ES-I3 (cell line): ENCODE results near the gene ATP5F1D.
"Not testable (repeated sequence)": the region's sequence is repeated elsewhere in the genome, so short reads cannot be mapped to it uniquely, and the experiment has no call there.

ENCODE experiments used
- H3K36me3 ChIP-seq: 2 replicates; pipeline ENCODE4 v1.6.1; 2013; ENCODE audit warnings: mild to moderate bottlenecking, low read length, control low read depth, moderate library complexity; ENCODE audit not compliant: insufficient read depth
- H3K4me1 ChIP-seq: 2 replicates; pipeline ENCODE4 v1.6.1; 2013; ENCODE audit warnings: mild to moderate bottlenecking, control low read depth, low read length; ENCODE audit not compliant: insufficient read depth
- H3K9ac ChIP-seq: 2 replicates; pipeline ENCODE4 v1.6.1; 2013; ENCODE audit warnings: low read depth, mild to moderate bottlenecking, low read length, moderate library complexity
- H3K9me3 ChIP-seq: 2 replicates; pipeline ENCODE4 v1.6.1; 2013; ENCODE audit warnings: mild to moderate bottlenecking, low read length, moderate library complexity; ENCODE audit not compliant: control insufficient read depth, insufficient read depth

The ATP5F1D gene

GRCh38 chr19:1244693-1245451 lies 3.3 kb downstream of the ATP5F1D start:
- H3K9ac ChIP-seq, result no peak overlapping the region
- no peaks in the 10 kb centered on the region for H3K36me3 ChIP-seq
- H3K4me1 ChIP-seq, result peaks cover 6% of the 10 kb centered on the region; the same call in 1 of the 2 replicates
- no peaks in the 10 kb centered on the region for H3K9me3 ChIP-seq

GRCh38 chr19:1245494-1246264 lies 4.1 kb downstream of the ATP5F1D start:
- Histone ChIP-seq H3K9ac (no peak overlapping the region), H3K4me1 (peaks cover 6% of the 10 kb centered on the region; the same call in 1 of the 2 replicates)

GRCh38 chr19:1246265-1247087 lies 4.9 kb downstream of the ATP5F1D start:
- H3K9ac ChIP-seq, H3K4me1 ChIP-seq, H3K36me3 ChIP-seq, H3K9me3 ChIP-seq: not testable (repeated sequence)

More at GRCh38 chr19:1245494-1246264, 4.1 kb downstream of the ATP5F1D start:
- Histone ChIP-seq H3K9me3 (no peaks in the 10 kb centered on the region), H3K36me3 (no peaks in the 10 kb centered on the region)

DNA sequence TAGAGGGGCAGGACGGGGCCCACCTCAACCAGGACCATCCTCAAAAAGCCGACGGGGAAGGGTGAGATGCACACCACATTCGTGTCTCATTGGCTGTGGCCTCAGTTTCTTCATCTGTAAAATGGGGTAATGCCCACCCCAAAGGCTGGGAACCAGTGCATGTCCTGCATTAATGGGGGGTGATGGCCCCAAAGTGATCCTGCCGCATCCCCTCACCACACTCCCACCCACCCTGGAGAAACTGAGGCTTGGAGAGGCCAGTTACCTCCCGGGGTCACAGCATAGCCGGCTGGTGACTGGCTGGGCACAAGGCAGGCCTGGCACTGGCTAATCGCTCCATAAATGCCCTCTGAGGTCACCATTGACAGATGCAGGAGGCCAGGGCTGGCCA lies 6.2 kb downstream of the ATP5F1D start:
- peak overlapping the region; percentile 50 for H3K9ac ChIP-seq
- H3K9me3 ChIP-seq, result no peaks in the 10 kb centered on the region
- peaks cover 4% of the 10 kb centered on the region; the same call in 1 of the 2 replicates for H3K36me3 ChIP-seq
- peaks cover 6% of the 10 kb centered on the region; the same call in 1 of the 2 replicates for H3K4me1 ChIP-seq

DNA sequence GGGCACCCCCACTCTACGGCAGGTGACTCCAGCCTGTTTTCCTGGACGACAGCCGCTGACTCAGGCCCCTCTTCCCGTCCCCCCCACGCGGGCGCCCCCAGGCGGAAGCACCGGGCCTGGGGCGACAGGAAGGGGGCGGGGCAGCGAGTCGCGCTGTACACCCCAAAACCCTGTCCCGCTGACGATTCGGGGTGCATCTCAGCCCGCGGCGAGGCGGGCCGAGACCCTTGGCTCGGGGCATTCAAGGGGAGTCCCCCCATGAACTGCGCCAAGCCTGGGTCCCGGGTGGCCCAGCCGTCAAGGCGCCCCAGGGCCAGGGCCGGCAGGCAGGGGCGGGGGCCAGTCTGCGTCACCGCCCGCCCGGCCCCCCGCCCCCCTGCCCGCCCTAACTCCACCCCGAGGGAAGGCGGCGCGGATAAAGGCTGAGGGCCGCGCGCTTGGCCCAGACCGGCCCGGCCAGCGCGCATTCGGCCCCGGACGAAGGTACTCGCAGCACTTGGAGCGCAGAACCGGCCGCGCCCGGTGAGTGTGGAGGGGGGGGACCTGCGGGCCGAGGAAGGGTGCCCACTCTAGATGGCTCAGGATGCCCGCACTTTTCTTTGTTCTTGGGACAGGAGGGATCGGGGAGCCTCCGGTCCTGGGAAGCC lies 6.7 kb downstream of the ATP5F1D start, which contains the start of gene MIDN:
Gene MIDN (plus strand): TSS at position 445 of the 647 bp plus-strand sequence. CDS start 1,714 bp downstream, outside the sequence.
- peaks cover 6% of the 10 kb centered on the region; the same call in 1 of the 2 replicates for H3K4me1 ChIP-seq
- peak within 1 kb of the TSS; percentile 86 for H3K9ac ChIP-seq
- no peaks in the 10 kb centered on the region for H3K9me3 ChIP-seq
- H3K36me3 ChIP-seq, result peaks cover 4% of the 10 kb centered on the region; the same call in 1 of the 2 replicates

DNA sequence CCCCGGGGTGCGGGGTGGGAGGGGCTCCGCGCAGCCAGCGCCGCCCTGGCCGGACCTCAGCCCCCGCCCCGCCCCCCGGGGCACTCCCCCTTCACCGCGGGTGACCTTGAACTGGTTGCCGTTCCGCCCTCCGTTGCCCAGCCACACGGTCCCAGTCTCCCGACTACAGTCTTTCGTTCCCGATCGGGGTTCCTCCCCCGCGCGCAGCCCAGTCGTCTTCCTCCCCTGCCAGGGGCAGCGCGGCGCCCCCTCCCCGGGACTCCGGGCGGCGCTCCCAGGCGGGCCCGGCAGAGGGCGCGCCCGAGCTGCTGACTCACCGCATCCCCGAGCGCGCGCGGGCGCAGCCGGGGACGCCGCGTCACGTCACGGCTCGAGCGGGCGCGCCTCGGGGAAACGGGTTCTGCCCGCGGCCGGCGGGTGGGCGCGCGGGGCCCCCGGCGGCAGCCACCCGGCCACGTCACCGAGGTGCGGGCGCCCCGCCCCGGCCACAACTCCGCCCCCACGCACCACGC lies 7.3 kb downstream of the ATP5F1D start:
- peaks cover 10% of the 10 kb centered on the region; the same call in 1 of the 2 replicates for H3K4me1 ChIP-seq
- peaks cover 10% of the 10 kb centered on the region for H3K36me3 ChIP-seq
- H3K9ac ChIP-seq, result peak overlapping the region; percentile 86
- H3K9me3 ChIP-seq, result no peaks in the 10 kb centered on the region

DNA sequence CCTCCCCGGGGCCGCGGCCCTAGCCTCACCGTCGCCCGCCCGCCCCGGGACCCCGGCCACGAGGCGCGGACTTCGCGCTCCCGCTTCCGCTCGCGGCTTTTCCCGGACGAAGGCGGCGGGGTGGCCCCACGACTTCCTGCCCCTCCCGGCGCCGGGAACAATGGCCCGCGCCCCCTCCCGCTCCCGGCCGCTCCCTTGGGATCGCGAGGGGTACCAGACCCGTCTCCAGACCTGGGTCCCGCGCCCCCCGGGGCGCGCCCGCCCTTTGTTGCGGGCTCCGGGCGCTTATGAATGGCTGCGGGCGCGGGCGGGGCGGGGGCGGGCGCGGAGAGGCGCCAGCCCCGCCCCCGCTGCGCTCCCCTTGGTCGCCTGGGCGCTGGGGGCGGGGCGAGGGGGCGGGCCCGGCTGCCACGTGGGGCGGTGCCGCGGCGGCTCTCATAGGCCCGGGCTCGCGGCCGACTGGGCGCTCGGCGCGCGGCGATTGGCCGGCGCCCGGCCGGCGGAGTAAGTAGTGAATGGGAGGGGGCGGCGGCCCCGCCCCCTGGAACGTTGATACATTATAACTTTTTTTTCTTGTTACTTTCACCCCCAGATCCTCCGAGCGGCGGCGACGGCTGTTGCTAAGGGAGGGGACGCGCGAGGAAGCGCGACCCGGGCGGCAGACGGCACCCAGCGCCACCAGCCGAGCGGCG lies 7.9 kb downstream of the ATP5F1D start:
- Histone ChIP-seq H3K36me3 (peaks cover 16% of the 10 kb centered on the region), H3K9ac (peak overlapping the region; percentile 90), H3K9me3 (no peaks in the 10 kb centered on the region), H3K4me1 (peaks cover 10% of the 10 kb centered on the region; the same call in 1 of the 2 replicates)

DNA sequence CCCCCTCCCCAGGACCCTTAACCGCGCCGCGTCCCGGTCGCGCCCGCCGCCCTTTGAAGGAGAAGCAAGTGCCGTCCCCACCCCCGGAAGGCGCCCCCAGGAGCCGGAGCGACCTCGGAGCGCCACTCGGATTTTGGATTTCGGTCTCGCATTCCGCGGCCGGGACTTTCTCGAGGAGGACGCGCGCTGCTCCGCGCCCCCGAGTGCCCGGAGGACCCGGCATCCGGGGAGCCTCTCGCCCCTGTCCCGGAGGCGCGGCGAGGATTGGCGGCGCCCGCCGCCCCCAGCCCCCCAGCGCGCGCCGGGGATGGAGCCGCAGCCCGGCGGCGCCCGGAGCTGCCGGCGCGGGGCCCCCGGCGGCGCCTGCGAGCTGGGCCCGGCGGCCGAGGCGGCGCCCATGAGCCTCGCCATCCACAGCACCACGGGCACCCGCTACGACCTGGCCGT lies 8.5 kb downstream of the ATP5F1D start:
- H3K4me1 ChIP-seq, result peaks cover 6% of the 10 kb centered on the region; the same call in 1 of the 2 replicates
- H3K9ac ChIP-seq, result peak overlapping the region; percentile 90
- peaks cover 22% of the 10 kb centered on the region for H3K36me3 ChIP-seq
- H3K9me3 ChIP-seq, result no peaks in the 10 kb centered on the region

GRCh38 chr19:1250437-1251260 lies 9.1 kb downstream of the ATP5F1D start:
- Histone ChIP-seq H3K9ac (peak overlapping the region; percentile 90), H3K36me3 (peaks cover 27% of the 10 kb centered on the region), H3K9me3 (no peaks in the 10 kb centered on the region), H3K4me1 (peaks cover 6% of the 10 kb centered on the region; the same call in 1 of the 2 replicates)

GRCh38 chr19:1251330-1252220 lies 10.0 kb downstream of the ATP5F1D start:
- H3K9me3 ChIP-seq, result no peaks in the 10 kb centered on the region
- peaks cover 4% of the 10 kb centered on the region; the same call in 1 of the 2 replicates for H3K4me1 ChIP-seq
- peak overlapping the region; percentile 90 for H3K9ac ChIP-seq
- peaks cover 31% of the 10 kb centered on the region for H3K36me3 ChIP-seq

DNA sequence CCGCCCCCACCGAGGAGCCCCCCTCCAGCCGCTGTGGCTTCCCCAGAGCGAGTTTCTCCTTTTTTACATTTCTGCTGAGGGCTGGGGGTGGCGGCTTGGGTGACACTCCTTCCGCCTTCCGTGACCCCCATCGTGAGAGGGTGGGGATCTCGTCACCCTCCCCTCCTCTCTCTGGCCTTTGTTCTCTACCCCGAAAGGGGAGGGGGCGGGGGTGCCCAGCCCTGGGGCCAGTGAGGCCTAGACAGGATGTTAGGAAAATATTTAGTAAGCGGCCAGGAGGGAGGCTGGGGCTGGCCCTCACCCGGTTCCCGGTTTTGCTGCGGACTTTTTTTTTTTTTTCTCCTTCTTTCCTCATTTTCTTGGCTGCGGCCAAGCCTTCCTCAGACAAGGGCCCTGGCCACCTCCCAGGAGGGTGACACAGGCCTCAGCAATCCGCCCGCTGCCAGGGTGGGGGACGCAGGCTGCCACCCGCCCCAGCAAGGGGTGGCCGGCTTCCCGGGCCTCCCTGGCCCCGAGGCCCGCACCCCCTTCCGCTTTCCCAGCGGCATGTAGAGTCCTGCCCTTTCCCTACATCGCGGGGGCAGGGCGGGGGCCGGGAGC lies 10.8 kb downstream of the ATP5F1D start:
- Histone ChIP-seq H3K9ac (peak overlapping the region; percentile 90), H3K4me1 (peaks cover 4% of the 10 kb centered on the region; the same call in 1 of the 2 replicates), H3K36me3 (peaks cover 31% of the 10 kb centered on the region)

More for the DNA sequence above, 10.8 kb downstream of the ATP5F1D start:
- no peaks in the 10 kb centered on the region for H3K9me3 ChIP-seq
